Measurements from ENCODE around the gene PRSS57.

PRSS57 gene

DNA sequence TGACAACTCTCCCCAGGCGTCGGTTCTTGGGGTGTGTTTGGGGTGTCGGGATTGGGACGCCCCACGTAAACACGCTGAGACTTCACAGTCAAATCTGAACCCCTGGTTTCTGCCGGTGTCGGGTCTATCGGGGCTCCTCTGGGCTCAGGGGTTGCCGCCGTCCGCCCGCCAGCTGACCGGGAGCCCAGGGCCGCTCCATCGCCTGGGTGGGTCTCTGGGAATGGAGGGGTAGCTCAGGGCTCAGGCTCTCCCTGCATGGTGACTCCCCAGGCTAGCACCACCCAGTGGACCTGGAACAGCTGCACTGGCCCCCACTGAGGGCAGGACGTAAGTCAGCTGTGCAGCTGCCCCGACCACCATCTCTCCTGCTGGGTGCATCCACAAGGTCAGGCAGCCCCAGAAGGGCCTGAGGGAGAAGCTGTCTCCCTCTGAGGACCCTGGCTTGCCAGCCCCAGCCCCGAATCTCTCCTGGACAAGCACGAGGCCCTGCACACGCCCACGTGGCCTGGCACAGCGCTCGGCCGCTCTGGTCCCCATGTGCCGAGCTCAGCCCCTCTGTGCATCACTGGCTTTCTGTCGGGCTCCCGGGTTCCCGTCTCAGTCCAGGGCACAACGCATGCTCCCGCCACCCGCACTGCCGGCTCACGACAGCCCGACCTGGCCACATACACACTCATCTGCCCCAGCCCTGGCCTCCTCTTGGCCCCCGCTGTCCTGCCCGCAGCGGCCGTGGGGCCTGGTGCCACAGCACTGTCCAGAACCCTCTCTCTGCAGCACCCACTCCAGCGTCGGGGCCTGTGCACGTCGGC lies 38.3 kb downstream of the PRSS57 start:
- Histone ChIP-seq H3K27ac (ENCODE audit: low read length) (no peak overlapping the region), H3K36me3 (ENCODE audit: control insufficient read depth in 2 of 2, insufficient read depth in 2 of 2, low read length in 2 of 2) (peaks cover 5 to 10% of the 10 kb centered on the region in 2 donors), H3K9ac (ENCODE audit: low read length in 2 of 2) (no peak overlapping the region), H3K4me1 (ENCODE audit: control insufficient read depth, insufficient read depth, low read length) (peaks cover 41% of the 10 kb centered on the region), H3K4me3 (ENCODE audit: low read length in 2 of 2) (no peak overlapping the region), H3K9me3 (ENCODE audit: control insufficient read depth in 2 of 2, low read length in 2 of 2) (no peaks in the 10 kb centered on the region), H3K27me3 (ENCODE audit: control insufficient read depth in 1 of 2, insufficient read depth in 2 of 2, low read length in 2 of 2) (no peaks in the 10 kb centered on the region)

GRCh38 chr19:655691-656090 lies 39.6 kb downstream of the PRSS57 start:
- Histone ChIP-seq H3K36me3 (ENCODE audit: control insufficient read depth in 2 of 2, insufficient read depth in 2 of 2, low read length in 2 of 2) (peaks cover 5 to 20% of the 10 kb centered on the region in 2 donors), H3K9ac (ENCODE audit: low read length in 2 of 2) (no peak overlapping the region), H3K27ac (ENCODE audit: low read length) (no peak overlapping the region), H3K27me3 (ENCODE audit: control insufficient read depth in 1 of 2, insufficient read depth in 2 of 2, low read length in 2 of 2) (no peaks in the 10 kb centered on the region), H3K9me3 (ENCODE audit: control insufficient read depth in 2 of 2, low read length in 2 of 2) (no peaks in the 10 kb centered on the region), H3K4me1 (ENCODE audit: control insufficient read depth, insufficient read depth, low read length) (peaks cover 28% of the 10 kb centered on the region), H3K4me3 (ENCODE audit: low read length in 2 of 2) (no peak overlapping the region)

DNA sequence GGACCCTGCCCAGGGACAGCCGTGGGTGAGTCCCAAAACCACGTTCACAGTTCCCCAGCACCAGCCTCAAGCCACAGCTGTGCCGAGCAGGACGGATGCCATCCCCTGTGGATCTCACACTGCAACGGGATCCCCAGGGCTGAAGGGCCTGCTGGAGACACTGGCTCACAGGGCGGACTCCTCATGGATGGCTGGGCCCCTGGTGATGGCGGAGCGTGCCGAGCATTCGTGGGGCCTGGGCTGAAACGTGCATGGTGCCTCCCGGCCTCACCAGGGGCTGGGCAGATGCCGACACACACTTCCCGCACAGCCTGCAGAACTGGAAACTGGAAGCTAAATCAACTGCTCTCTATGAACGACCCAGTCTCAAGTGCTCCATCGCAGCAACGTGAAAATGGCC lies 41.8 kb downstream of the PRSS57 start:
- H3K4me1 ChIP-seq (ENCODE audit: control insufficient read depth, insufficient read depth, low read length) = peaks cover 11% of the 10 kb centered on the region
- no peaks in the 10 kb centered on the region for H3K9me3 ChIP-seq (ENCODE audit: control insufficient read depth in 2 of 2, low read length in 2 of 2)
- H3K27ac ChIP-seq (ENCODE audit: low read length) = no peak overlapping the region
- no peaks in the 10 kb centered on the region for H3K27me3 ChIP-seq (ENCODE audit: control insufficient read depth in 1 of 2, insufficient read depth in 2 of 2, low read length in 2 of 2)
- no peak overlapping the region for H3K9ac ChIP-seq (ENCODE audit: low read length in 2 of 2)
- no peak overlapping the region for H3K4me3 ChIP-seq (ENCODE audit: low read length in 2 of 2)
- H3K36me3 ChIP-seq (ENCODE audit: control insufficient read depth in 2 of 2, insufficient read depth in 2 of 2, low read length in 2 of 2) = peaks cover 5 to 24% of the 10 kb centered on the region in 2 donors

- no peaks in the 10 kb centered on the region for H3K9me3 ChIP-seq (ENCODE audit: control insufficient read depth in 2 of 2, low read length in 2 of 2)
- H3K36me3 ChIP-seq (ENCODE audit: control insufficient read depth in 2 of 2, insufficient read depth in 2 of 2, low read length in 2 of 2) = peaks cover 5 to 26% of the 10 kb centered on the region in 2 donors
Measured at GRCh38 chr19:652467-653389, 42.5 kb downstream of the PRSS57 start.

DNA sequence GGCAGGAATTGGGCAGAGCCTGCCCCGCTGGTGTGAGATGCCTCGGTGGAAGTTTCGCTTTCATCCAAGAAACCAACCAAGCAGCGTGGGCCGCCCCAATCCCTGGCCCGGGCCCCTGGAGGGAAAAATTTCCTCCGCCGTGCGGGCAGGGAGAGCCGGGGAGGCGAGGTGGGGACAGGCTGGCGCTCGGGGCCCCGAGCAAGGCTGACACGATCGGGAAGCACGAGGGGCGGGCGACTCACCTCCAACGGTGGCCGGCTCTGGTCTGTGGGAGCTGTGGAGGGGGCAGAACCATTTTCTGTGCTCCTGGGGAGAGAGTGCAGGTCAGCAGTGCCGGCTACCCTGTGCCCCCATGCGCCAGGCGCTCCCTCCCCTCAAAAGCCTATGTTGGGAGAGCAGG lies 43.3 kb downstream of the PRSS57 start:
- H3K4me1 ChIP-seq (ENCODE audit: control insufficient read depth, insufficient read depth, low read length) = peaks cover under 1% of the 10 kb centered on the region
- H3K36me3 ChIP-seq (ENCODE audit: control insufficient read depth in 2 of 2, insufficient read depth in 2 of 2, low read length in 2 of 2) = peaks cover 5 to 26% of the 10 kb centered on the region in 2 donors

More at GRCh38 chr19:652467-653389, 42.5 kb downstream of the PRSS57 start:
- Histone ChIP-seq H3K27ac (ENCODE audit: low read length) (no peak overlapping the region), H3K9ac (ENCODE audit: low read length in 2 of 2) (no peak overlapping the region), H3K4me3 (ENCODE audit: low read length in 2 of 2) (no peak overlapping the region), H3K27me3 (ENCODE audit: control insufficient read depth in 1 of 2, insufficient read depth in 2 of 2, low read length in 2 of 2) (no peaks in the 10 kb centered on the region), H3K4me1 (ENCODE audit: control insufficient read depth, insufficient read depth, low read length) (peaks cover 5% of the 10 kb centered on the region)

DNA sequence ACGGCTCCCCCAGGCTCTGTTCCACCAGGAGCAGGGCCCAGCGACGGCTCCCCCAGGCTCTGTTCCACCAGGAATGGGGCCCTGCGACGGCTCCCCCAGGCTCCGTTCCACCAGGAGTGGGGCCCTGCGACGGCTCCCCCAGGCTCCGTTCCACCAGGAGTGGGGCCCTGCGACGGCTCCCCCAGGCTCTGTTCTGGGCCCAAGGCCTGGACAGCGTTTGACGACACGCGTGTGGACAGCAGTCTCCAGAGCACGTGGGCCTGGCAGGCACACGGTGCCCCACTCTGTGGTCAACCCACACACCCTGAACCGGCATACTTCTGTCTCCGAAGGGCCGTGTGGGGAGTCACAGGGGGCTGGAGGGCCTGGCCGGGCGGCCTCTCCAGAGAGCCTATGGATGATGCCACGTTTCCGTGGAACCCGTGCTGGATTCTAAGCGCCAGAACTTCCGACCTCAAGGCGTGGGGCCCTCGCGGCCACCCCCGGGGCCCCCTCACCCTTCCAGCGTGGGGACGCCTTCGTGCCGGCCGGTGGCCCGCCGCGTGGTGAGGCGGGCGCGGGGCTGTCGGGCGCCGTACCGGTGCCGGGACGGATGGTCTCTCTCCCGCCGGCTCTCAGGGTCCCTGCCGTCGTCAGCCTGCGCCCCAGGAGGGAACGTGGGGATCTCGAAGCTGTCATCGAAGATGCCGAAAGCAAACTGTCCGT lies 44.0 kb downstream of the PRSS57 start:
- Histone ChIP-seq H3K9me3 (ENCODE audit: control insufficient read depth in 2 of 2, low read length in 2 of 2) (no peaks in the 10 kb centered on the region), H3K4me3 (ENCODE audit: low read length in 2 of 2) (no peak overlapping the region), H3K27me3 (ENCODE audit: control insufficient read depth in 1 of 2, insufficient read depth in 2 of 2, low read length in 2 of 2) (no peaks in the 10 kb centered on the region), H3K27ac (ENCODE audit: low read length) (no peak overlapping the region), H3K9ac (ENCODE audit: low read length in 2 of 2) (no peak overlapping the region), H3K36me3 (ENCODE audit: control insufficient read depth in 2 of 2, insufficient read depth in 2 of 2, low read length in 2 of 2) (peaks cover 5 to 28% of the 10 kb centered on the region in 2 donors), H3K4me1 (ENCODE audit: control insufficient read depth, insufficient read depth, low read length) (no peaks in the 10 kb centered on the region)

More for the DNA sequence above, 43.3 kb downstream of the PRSS57 start:
- Histone ChIP-seq H3K9ac (ENCODE audit: low read length in 2 of 2) (no peak overlapping the region), H3K27ac (ENCODE audit: low read length) (no peak overlapping the region), H3K4me3 (ENCODE audit: low read length in 2 of 2) (no peak overlapping the region), H3K27me3 (ENCODE audit: control insufficient read depth in 1 of 2, insufficient read depth in 2 of 2, low read length in 2 of 2) (no peaks in the 10 kb centered on the region), H3K9me3 (ENCODE audit: control insufficient read depth in 2 of 2, low read length in 2 of 2) (no peaks in the 10 kb centered on the region)

- no peak overlapping the region for H3K9ac ChIP-seq (ENCODE audit: low read length in 2 of 2)
- no peaks in the 10 kb centered on the region for H3K4me1 ChIP-seq (ENCODE audit: control insufficient read depth, insufficient read depth, low read length)
- H3K36me3 ChIP-seq (ENCODE audit: control insufficient read depth in 2 of 2, insufficient read depth in 2 of 2, low read length in 2 of 2) = peaks cover 5 to 28% of the 10 kb centered on the region in 2 donors
- no peaks in the 10 kb centered on the region for H3K9me3 ChIP-seq (ENCODE audit: control insufficient read depth in 2 of 2, low read length in 2 of 2)
- H3K4me3 ChIP-seq (ENCODE audit: low read length in 2 of 2) = no peak overlapping the region
- no peak overlapping the region for H3K27ac ChIP-seq (ENCODE audit: low read length)
- no peaks in the 10 kb centered on the region for H3K27me3 ChIP-seq (ENCODE audit: control insufficient read depth in 1 of 2, insufficient read depth in 2 of 2, low read length in 2 of 2)
Measured at GRCh38 chr19:650121-650520, 45.1 kb downstream of the PRSS57 start.

DNA sequence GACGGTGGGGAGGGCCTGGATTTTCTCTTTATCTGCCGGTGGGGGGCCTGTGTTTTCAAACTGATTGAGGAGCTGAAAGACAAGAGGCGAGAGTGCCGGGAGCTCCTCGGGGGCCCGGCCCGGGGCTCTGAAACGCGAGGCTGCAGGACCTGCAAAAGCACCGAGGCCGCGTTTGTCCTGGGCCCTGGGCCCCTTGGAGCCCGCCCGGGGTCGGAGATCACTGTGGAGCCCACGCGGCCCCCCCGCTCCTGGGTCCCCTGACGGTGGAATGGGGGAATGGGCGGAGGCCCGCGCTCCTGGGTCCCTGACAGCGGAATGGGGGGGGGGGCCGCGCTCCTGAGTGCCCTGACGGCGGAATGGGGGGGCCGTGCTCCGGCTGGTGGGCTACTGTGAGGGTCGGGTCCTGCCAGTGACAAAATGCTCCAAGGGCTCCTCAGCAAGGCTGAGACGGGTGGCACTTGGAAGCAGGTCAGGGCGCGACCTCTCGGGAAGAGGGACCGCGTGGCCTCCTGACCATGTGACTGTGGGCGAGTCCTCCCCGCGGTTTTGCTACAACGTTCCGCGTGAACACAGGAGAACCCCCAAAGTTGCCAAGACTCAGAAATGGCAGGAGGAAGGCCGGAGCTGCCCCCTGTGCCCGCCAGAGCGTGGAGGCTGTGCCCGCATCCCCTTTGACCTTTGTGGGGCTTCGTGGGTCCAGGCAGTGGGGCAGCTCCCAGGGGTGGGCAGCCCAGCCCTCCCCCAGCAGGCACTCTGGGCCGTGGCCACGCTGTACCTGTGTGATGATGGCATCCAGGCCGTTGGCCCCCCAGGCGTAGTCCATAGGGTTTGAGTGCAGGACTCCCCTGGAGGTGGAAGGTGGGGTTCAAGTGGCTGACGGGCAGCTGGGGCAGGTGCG lies 46.1 kb downstream of the PRSS57 start:
- H3K9ac ChIP-seq (ENCODE audit: low read length in 2 of 2) = no peak overlapping the region
- peaks cover 5 to 28% of the 10 kb centered on the region in 2 donors for H3K36me3 ChIP-seq (ENCODE audit: control insufficient read depth in 2 of 2, insufficient read depth in 2 of 2, low read length in 2 of 2)
- H3K27me3 ChIP-seq (ENCODE audit: control insufficient read depth in 1 of 2, insufficient read depth in 2 of 2, low read length in 2 of 2) = no peaks in the 10 kb centered on the region
- H3K4me1 ChIP-seq (ENCODE audit: control insufficient read depth, insufficient read depth, low read length) = no peaks in the 10 kb centered on the region
- no peak overlapping the region for H3K4me3 ChIP-seq (ENCODE audit: low read length in 2 of 2)
- no peaks in the 10 kb centered on the region for H3K9me3 ChIP-seq (ENCODE audit: control insufficient read depth in 2 of 2, low read length in 2 of 2)
- no peak overlapping the region for H3K27ac ChIP-seq (ENCODE audit: low read length)

DNA sequence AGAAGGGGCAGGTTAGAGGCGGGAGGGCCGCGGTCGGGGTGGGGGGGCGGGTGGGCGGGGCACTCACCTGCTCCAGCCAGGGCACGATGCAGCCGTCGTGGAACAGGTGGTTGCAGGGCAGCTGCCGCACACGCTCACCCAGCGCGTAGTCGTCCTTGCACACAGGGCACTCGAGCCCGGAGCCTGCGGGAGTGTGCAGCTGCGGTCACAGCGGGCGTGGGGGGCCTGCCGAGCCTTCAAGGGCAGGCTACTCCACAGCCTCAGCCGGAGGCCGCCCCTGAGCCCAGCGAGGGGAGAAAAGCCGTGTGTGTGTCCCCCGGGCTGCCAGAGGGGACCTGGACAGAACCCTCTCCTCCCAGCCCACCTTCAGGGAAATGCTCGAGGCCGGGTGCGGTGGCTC lies 46.9 kb downstream of the PRSS57 start:
- no peak overlapping the region for H3K4me3 ChIP-seq (ENCODE audit: low read length in 2 of 2)
- no peak overlapping the region for H3K9ac ChIP-seq (ENCODE audit: low read length in 2 of 2)
- no peak overlapping the region for H3K27ac ChIP-seq (ENCODE audit: low read length)
- H3K9me3 ChIP-seq (ENCODE audit: control insufficient read depth in 2 of 2, low read length in 2 of 2) = no peaks in the 10 kb centered on the region
- H3K36me3 ChIP-seq (ENCODE audit: control insufficient read depth in 2 of 2, insufficient read depth in 2 of 2, low read length in 2 of 2) = peaks cover 4 to 24% of the 10 kb centered on the region in 2 donors
- H3K4me1 ChIP-seq (ENCODE audit: control insufficient read depth, insufficient read depth, low read length) = no peaks in the 10 kb centered on the region
- no peaks in the 10 kb centered on the region for H3K27me3 ChIP-seq (ENCODE audit: control insufficient read depth in 1 of 2, insufficient read depth in 2 of 2, low read length in 2 of 2)

All from stomach smooth muscle (tissue), 2 donors.